ENCODE results near the gene GABBR2. TPM values are rescaled to one million over a fixed set of nuclear protein-coding genes. Genes with fewer than 3 reads are reported as not detected.
"Not testable (repeated sequence)": the region's sequence is repeated elsewhere in the genome, so short reads cannot be mapped to it uniquely, and the experiment has no call there.

Gene GABBR2
- polyA plus RNA-seq, 6 donors from 2014 or later: not detected

DNA sequence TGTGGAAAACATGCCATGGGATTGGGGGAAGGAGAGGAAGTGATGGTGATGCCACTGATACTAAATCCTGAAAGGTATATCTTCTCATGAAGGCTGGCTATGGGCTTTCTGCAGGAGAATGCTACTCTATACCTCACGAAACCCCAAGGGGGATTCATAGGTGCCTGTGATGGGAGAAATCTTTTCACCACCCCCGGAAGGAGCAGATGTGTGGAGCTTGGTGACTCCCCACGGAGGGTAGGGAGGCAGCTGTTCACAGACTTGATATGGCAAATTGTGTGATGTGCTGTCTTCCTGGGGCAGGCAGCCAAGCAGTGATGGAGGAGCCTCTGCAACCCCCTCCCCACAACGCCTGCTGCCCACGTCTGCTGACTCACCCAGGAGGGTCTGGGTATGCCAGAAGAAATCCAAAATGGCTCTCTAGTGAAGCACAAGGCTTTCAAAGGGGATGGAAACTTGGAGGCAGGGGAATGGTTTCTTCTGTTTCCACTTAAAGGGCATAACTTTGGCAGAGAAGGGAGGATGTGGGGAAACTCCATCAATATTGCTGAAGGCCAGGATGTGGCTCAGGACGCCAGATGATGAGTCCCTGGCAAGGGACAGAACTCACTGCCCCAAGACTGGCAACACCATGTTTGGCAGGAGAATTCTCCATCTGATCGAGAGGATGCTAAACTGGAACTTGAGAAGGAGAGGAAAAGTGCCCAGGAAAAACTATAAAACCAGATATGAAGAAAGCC is 188.3 kb downstream of the GABBR2 start:
- no peak overlapping the region for H3K27ac Mint-ChIP-seq
- no peak for DNase-seq
- no peaks in the 10 kb centered on the region for H3K4me1 Mint-ChIP-seq
- H3K4me3 Mint-ChIP-seq: no peak overlapping the region
- peaks cover 0 to 2% (median 0%) of the 10 kb centered on the region in 7 donors for H3K9me3 Mint-ChIP-seq
- no peak for ATAC-seq (ENCODE audit: low read depth in 2 of 2)
- no peaks in the 10 kb centered on the region for H3K36me3 Mint-ChIP-seq
- peaks cover 38 to 47% (median 41%) of the 10 kb centered on the region in 3 donors for H3K27me3 Mint-ChIP-seq

DNA sequence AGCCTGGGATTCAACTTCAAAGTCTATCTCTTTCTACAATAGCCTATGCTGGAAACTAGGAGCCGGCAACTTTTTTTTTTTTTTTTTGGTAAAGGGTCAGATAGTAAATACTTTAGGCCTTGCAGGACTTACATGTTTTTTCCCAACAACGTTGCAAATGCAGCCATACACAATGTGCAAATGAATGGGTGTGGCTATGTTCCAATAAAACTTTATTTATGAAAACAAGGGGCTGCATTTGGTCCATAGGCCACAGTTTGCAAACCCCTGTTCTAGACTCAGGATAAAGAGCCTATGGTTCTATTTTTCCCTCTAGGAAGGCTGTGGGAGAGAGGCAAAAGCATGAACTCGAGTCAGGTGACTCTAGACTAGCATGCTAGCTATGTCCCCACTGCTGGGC is 189.1 kb downstream of the GABBR2 start:
- Mint-ChIP-seq H3K27ac (no peak overlapping the region), H3K4me1 (no peaks in the 10 kb centered on the region), H3K36me3 (no peaks in the 10 kb centered on the region), H3K27me3 (peaks cover 37 to 45% (median 38%) of the 10 kb centered on the region in 3 donors), H3K4me3 (no peak overlapping the region), H3K9me3 (peaks cover 0 to 2% (median 0%) of the 10 kb centered on the region in 7 donors)
- DNase-seq: no peak
- no peak for ATAC-seq (ENCODE audit: low read depth in 2 of 2)

DNA sequence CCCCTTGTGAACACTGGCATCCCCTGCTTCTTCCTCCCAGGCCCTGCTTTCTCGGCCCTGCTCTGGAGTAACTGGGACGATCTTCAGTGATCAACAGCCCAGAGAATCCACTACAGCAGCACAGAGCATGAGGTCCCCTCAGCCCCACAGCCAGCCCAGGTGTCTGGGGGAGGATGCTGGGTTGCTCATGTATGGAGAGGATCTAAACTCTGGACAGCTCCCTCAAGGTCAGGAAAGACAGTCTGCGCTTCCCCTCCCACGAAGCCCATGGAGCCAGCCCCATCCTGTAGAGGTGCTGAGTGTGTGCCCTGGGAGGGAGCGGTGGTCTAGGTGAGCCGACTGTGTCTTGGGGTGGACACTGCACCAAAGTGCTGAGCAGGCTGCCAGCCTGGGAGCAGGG is 190.2 kb downstream of the GABBR2 start:
- no peak for DNase-seq
- peaks cover 30 to 36% (median 36%) of the 10 kb centered on the region in 3 donors for H3K27me3 Mint-ChIP-seq
- no peak for ATAC-seq (ENCODE audit: low read depth in 2 of 2)
- H3K4me3 Mint-ChIP-seq: no peak overlapping the region
- H3K36me3 Mint-ChIP-seq: no peaks in the 10 kb centered on the region
- H3K9me3 Mint-ChIP-seq: peaks cover 0 to 2% (median 0%) of the 10 kb centered on the region in 7 donors
- H3K4me1 Mint-ChIP-seq: no peaks in the 10 kb centered on the region
- no peak overlapping the region for H3K27ac Mint-ChIP-seq

DNA sequence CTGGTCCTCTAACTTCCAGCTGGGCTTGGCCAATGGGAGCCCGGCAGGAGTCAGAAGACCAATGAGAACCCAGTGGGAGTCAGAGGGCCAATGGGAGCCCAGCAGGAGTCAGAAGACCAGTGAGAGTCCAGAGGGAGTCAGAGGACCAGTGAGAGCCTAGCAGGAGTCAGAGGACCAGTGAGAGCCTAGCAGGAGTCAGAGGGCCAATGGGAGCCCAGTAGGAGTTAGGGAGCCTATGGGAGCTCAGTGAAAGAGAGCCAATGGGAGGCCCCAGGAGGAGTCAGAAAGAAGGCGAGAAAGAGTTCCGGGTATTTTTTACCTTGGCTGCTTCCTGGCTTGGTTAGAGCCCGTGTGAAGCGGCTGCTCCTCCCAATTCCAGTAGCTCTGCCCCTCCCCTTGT is 191.0 kb downstream of the GABBR2 start:
- no peaks in the 10 kb centered on the region for H3K4me1 Mint-ChIP-seq
- H3K27ac Mint-ChIP-seq: no peak overlapping the region
- no peaks in the 10 kb centered on the region for H3K36me3 Mint-ChIP-seq
- H3K9me3 Mint-ChIP-seq: peaks cover 0 to 2% (median 0%) of the 10 kb centered on the region in 7 donors
- ATAC-seq (ENCODE audit: low read depth in 2 of 2) (no peak), DNase-seq (no peak)
- H3K4me3 Mint-ChIP-seq: no peak overlapping the region
- H3K27me3 Mint-ChIP-seq: peaks cover 27 to 28% (median 28%) of the 10 kb centered on the region in 3 donors

DNA sequence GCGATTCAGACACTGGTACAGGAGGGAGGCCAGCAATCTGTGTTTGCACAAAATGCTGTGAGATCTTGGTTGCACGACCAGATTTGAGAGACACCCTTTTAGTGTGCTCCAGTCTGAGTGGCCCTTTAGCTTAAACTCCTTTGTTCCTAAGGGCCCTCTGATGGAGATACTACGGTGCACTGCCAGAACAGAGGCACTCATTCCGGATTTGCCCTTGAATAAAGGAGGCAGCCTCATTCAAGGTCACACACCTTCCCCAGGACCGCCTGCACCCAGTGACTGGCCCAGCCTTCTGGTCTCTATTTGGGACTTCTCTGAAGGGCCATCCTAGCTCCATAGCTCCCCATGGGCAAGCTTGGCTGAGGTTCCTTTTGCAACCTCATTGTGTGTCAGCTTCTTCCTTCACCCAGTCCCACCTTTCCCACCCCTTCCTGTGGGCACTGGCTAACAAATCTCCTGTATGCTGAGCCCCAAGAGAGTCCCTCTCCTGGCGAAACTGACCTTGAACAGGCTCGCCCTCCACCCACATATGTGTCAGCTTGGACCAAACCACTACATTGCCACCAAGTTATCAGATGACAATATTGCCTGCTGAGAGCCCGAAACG is 191.7 kb downstream of the GABBR2 start:
- DNase-seq (no peak), ATAC-seq (ENCODE audit: low read depth in 2 of 2) (no peak)
- Mint-ChIP-seq H3K27me3 (peaks cover 20 to 26% (median 25%) of the 10 kb centered on the region in 3 donors), H3K36me3 (no peaks in the 10 kb centered on the region), H3K9me3 (peaks cover 0 to 2% (median 0%) of the 10 kb centered on the region in 7 donors), H3K4me1 (no peaks in the 10 kb centered on the region), H3K4me3 (no peak overlapping the region), H3K27ac (no peak overlapping the region)

DNA sequence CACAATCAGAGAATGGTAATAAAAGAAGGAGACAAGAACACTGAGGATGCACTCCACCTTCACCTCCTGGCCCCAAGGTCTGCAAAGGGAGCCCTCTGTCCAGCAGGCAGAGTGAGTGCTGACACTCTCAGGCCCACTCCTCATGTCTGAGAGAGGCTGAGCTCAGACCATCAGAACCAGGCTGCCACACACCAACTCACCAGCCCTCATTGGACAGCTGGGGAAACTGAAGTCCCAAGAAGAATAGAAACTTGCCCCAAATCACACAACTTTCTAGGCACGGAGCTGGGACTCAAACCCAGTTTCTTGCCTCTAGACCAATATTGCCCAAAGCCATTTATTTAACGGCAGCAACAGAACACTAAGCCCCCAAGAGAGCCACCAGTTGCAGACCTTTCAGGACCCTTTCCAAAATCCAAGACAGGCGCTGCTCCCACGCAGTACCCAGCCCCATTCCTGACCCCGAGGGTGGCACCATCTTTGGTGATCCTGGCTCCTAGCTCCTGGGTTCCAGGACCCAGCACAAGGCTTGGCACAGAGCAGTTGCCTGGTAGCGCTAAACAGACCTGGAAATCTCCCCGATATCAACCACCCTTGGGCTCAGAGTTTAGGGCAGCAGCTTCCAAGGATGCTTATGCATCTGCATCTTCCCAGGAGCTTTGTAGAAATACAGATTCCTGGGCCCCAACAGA is 192.4 kb downstream of the GABBR2 start:
- Mint-ChIP-seq H3K27me3 (peaks cover 17 to 21% (median 20%) of the 10 kb centered on the region in 3 donors), H3K27ac (no peak overlapping the region), H3K4me3 (no peak overlapping the region), H3K4me1 (no peaks in the 10 kb centered on the region), H3K36me3 (no peaks in the 10 kb centered on the region), H3K9me3 (peaks cover 0 to 2% (median 0%) of the 10 kb centered on the region in 7 donors)
- no peak for DNase-seq
- ATAC-seq (ENCODE audit: low read depth in 2 of 2): no peak

DNA sequence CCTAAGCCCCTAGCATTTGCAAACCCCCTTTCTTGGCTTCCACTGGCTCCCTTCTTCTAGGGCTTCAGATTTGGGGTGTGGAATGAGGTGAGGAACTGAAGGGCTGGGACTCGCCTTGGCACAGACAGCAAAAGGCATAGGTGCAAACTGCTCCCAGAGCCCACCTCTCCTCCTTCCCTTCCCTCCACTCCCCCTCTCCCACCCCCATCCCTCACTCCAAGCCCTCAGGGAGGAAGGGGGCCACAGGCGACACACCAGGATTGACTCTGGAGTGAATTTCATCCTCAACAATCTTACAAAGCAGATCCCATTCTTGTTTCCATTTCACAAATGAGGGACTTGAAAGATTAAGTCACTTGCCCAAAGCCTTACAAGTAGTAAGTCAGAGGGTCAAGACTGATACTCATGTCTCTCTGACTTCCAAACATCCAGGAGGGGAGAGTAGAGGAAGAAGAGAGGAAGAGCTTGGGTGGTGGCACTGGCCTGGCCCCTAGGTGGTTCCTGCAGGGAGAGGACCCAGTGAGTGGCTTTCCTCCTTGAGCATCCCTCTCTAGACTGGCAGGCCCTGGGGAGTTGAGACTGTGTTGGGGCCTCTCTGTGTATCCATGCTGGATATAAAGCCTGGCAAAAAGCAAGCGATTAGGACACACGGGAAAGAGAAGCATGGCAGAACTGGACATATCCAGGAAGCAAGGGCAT is 193.1 kb downstream of the GABBR2 start:
- no peak overlapping the region for H3K4me3 Mint-ChIP-seq
- ATAC-seq (ENCODE audit: low read depth in 2 of 2) (no peak), DNase-seq (no peak)
- peaks cover 13 to 14% (median 13%) of the 10 kb centered on the region in 3 donors for H3K27me3 Mint-ChIP-seq
- peaks cover 0 to 2% (median 0%) of the 10 kb centered on the region in 7 donors for H3K9me3 Mint-ChIP-seq
- no peak overlapping the region for H3K27ac Mint-ChIP-seq
- no peaks in the 10 kb centered on the region for H3K36me3 Mint-ChIP-seq
- no peaks in the 10 kb centered on the region for H3K4me1 Mint-ChIP-seq

DNA sequence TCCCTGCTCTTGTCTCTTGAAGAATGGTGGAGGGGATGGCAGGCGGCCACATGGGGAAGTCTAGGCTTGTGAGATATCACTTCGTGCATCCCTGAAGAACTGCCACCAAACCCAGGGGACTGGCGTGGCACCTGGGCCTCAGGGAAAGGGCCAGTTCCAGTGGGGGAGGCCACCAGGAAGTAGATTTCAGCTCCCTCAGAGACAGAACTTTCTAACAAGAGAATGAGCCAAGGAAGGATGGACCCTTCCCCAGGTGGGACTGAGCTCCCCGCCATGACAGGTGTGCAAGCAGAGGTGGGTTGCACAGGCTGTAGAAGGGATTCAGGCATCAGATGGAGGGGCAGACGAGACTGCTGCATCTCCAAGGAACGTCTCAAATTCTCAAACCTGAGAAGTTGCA is 193.9 kb downstream of the GABBR2 start:
- Mint-ChIP-seq H3K36me3 (no peaks in the 10 kb centered on the region), H3K4me1 (no peaks in the 10 kb centered on the region), H3K9me3 (no peaks in the 10 kb centered on the region), H3K4me3 (no peak overlapping the region), H3K27ac (no peak overlapping the region), H3K27me3 (peaks cover 7% of the 10 kb centered on the region in 3 donors)
- no peak for ATAC-seq (ENCODE audit: low read depth in 2 of 2)
- no peak for DNase-seq

DNA sequence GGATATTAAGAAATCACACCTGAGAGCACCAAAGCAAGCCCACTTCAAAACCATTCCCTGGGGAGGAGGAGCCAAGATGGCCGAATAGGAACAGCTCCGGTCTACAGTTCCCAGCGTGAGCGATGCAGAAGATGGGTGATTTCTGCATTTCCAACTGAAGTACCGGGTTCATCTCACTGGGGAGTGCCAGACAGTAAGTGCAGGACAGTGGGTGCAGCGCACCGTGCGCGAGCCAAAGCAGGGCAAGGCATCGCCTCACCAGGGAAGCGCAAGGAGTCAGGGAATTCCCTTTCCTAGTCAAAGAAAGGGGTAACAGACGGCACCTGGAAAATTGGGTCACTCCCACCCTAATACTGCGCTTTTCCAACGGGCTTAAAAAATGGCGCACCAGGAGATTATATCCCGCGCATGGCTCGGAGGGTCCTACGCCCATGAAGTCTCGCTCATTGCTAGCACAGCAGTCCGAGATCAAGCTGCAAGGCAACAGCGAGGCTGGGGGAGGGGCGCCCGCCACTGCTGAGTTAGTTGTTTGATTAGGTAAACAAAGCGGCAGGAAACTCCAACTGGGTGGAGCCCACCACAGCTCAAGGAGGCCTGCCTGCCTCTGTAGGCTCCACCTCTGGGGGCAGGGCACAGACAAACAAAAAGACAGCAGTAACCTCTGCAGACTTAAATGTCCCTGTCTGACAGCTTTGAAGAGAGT is 200.4 kb downstream of the GABBR2 start:
- not testable (repeated sequence) for H3K4me1 Mint-ChIP-seq; ATAC-seq (ENCODE audit: low read depth in 2 of 2); H3K9me3 Mint-ChIP-seq; H3K27ac Mint-ChIP-seq; H3K4me3 Mint-ChIP-seq; H3K36me3 Mint-ChIP-seq; DNase-seq
- peaks cover 13 to 29% (median 26%) of the 10 kb centered on the region in 3 donors for H3K27me3 Mint-ChIP-seq

DNA sequence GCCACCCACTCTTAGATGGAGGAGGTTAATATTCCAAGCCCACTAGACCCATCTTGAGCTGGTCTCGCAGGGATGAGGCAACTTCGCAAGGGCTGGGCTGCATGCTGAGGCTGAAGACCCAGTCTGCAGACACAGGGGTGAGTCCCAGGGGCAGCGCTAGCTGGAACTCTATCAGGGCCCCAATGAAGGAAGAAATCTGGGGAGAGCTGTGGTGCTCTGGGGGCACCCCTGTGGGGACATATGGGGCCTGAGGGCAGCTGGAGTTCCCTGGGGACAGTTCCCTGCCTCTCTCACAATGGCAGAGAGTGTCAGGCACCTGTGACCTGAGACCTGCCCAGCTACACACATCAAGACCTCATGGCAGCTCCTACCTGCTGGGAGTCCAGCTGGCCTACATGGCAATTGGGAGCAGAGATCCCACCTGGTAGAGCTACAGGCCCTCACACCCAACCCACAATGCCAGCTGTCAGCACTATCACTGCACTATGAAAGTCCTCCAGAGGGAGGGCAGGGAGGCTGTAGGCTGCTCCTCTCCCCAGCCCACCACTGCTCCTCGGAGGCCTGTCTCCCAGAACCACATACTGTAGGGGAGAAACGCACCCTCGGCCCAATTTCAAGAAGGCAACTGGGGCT is 202.2 kb downstream of the GABBR2 start:
- Mint-ChIP-seq H3K27me3 (peaks cover 13 to 36% (median 35%) of the 10 kb centered on the region in 3 donors), H3K36me3 (no peaks in the 10 kb centered on the region), H3K27ac (no peak overlapping the region), H3K4me1 (no peaks in the 10 kb centered on the region), H3K4me3 (no peak overlapping the region), H3K9me3 (peaks cover 0 to 7% (median 2%) of the 10 kb centered on the region in 7 donors)
- DNase-seq (no peak), ATAC-seq (ENCODE audit: low read depth in 2 of 2) (no peak)

DNA sequence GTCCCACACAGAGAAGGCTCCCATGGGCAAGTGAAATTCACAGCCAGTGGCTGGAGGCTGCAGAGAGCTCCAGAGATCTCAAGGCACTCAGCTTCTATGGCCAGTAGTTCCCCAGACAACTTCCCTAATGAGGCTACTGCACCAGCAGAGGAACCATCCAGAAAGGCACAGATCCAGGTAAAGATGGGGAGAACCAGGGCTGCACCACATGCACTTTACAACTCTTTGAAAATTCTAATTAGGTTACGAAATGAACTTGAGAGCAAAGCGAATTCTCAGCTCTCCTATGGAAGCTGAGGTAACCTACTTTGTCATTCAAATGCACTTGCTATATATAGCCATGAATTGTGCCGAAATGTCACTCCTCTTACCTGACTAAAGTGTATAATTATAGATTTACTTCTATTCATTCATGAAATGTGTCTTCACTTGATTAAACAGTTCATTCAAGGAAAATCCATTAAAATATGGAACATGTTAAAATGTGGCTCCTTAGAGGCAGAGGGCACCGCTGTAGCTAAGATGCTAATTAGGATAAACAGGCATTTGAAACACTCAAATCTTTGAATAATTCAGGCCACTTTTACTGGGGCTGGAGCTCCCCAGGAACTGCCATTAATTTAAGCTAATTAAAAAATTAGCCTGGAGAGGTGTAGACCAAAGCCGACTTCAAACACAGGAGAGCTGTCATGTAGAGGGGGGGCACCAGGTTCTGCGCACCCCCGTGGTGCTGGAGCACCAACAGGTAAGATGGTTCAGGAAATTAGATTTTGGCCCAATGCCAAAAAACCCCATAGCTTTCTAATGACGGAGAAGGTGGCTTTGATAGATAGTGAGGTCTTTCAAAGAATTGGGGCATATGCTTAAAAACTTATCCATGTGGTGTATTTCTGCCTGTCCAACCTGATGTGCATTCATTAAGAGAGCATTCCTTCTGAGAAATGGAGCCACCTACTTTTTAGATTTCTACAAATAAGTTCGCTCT is 204.1 kb downstream of the GABBR2 start:
- H3K27ac Mint-ChIP-seq: peak overlapping the region in 1 of 6 donors; percentile 8
- DNase-seq (no peak), ATAC-seq (ENCODE audit: low read depth in 2 of 2) (no peak)
- H3K36me3 Mint-ChIP-seq: no peaks in the 10 kb centered on the region
- H3K4me1 Mint-ChIP-seq: no peaks in the 10 kb centered on the region
- peaks cover 13 to 44% (median 40%) of the 10 kb centered on the region in 3 donors for H3K27me3 Mint-ChIP-seq
- H3K9me3 Mint-ChIP-seq: peaks cover 0 to 7% (median 2%) of the 10 kb centered on the region in 7 donors
- no peak overlapping the region for H3K4me3 Mint-ChIP-seq

DNA sequence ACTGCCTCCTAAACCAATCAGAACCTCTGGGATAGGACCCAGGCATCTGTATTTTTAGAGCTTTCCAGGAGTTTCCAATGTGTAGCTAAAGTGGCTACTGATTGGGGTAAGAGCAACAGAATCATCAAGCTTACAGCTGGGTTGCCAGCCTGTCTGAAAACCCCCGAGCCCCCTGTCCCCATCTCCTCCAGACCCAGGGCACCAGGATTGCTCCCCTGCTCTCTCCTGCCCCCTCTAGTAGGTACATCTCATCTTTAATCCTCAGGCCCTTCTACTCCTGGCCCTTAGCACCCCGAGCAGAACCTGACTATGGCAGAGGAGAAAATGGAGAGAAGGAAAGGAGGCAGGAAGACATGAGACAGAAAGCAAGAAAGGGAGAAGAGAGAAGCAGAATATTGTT is 204.9 kb downstream of the GABBR2 start:
- DNase-seq (no peak), ATAC-seq (ENCODE audit: low read depth in 2 of 2) (no peak)
- H3K27me3 Mint-ChIP-seq: peaks cover 14 to 44% (median 38%) of the 10 kb centered on the region in 3 donors
- H3K4me1 Mint-ChIP-seq: no peaks in the 10 kb centered on the region
- no peak overlapping the region for H3K27ac Mint-ChIP-seq
- H3K4me3 Mint-ChIP-seq: no peak overlapping the region
- peaks cover 0 to 7% (median 0%) of the 10 kb centered on the region in 7 donors for H3K9me3 Mint-ChIP-seq
- no peaks in the 10 kb centered on the region for H3K36me3 Mint-ChIP-seq

All from naive B cell (primary cell).